Measurements from ENCODE around the gene ZMYND11.

DNA sequence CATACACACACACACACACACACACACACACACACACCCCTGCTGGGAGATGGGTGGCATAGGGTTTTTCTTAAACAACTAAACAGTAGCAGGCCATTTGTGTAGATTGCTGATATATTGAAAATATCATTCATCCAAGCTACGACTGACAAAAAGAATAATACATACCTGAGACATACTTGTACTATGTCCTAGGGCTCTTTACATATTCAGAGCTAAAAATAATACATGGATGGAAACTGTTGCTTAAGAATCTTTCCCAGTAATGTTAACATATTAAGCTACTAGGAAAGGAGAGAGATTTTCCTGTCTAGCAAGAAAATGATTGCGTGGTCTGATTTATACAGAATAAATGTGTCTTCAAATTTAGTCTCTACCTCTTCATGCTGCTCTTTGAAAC is 46.0 kb upstream of the ZMYND11 start:
- TF ChIP-seq, protein P1, sequence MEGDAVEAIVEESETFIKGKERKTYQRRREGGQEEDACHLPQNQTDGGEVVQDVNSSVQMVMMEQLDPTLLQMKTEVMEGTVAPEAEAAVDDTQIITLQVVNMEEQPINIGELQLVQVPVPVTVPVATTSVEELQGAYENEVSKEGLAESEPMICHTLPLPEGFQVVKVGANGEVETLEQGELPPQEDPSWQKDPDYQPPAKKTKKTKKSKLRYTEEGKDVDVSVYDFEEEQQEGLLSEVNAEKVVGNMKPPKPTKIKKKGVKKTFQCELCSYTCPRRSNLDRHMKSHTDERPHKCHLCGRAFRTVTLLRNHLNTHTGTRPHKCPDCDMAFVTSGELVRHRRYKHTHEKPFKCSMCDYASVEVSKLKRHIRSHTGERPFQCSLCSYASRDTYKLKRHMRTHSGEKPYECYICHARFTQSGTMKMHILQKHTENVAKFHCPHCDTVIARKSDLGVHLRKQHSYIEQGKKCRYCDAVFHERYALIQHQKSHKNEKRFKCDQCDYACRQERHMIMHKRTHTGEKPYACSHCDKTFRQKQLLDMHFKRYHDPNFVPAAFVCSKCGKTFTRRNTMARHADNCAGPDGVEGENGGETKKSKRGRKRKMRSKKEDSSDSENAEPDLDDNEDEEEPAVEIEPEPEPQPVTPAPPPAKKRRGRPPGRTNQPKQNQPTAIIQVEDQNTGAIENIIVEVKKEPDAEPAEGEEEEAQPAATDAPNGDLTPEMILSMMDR (IDR thresholded peaks at IDR 0.05; ENCODE audit: poor library complexity), result no peak
- TF ChIP-seq EZH2 (IDR thresholded peaks at IDR 0.05; ENCODE audit: borderline replicate concordance) (no peak), EZH2phosphoT487 (IDR thresholded peaks at IDR 0.05; ENCODE audit: low read depth, severe bottlenecking, unreplicated experiment) (no peak)

Measured in hepatocyte (in vitro differentiated cells).